Thyroid gland (tissue), 4 donors: ENCODE measurements around the gene ZNF775. TPM values are rescaled to one million over a fixed set of nuclear protein-coding genes. Genes with fewer than 3 reads are reported as not detected.
A peak's percentile ranks its signal among the peaks of the same experiment; 100 is the strongest.
"Not testable (repeated sequence)": the region's sequence is repeated elsewhere in the genome, so short reads cannot be mapped to it uniquely, and the experiment has no call there.

ENCODE experiments used
- DNase-seq, 2 donors: peaks; one replicate each; pipeline ENCODE4 v3.0.0-alpha.2; 2019
- H3K27ac ChIP-seq, 3 donors: fragments of 200-600 bp; sonication (generic); 1 replicate in 2 of 3; 2 replicates in 1 of 3; pipeline ENCODE4 v1.5.1; 2016 to 2019; ENCODE audit warnings: mild to moderate bottlenecking in 1 of 3, moderate library complexity in 1 of 3
- H3K27me3 ChIP-seq: fragments of 200-600 bp; sonication (generic); one replicate; pipeline ENCODE4 v1.5.1; 2019
- H3K36me3 ChIP-seq, 2 donors: fragments of 200-600 bp; sonication (generic); one replicate each; pipeline ENCODE4 v1.5.1; 2016 to 2019
- H3K4me1 ChIP-seq, 2 donors: fragments of 200-600 bp; sonication (generic); one replicate each; pipeline ENCODE4 v1.5.1; 2017 to 2019
- H3K4me3 ChIP-seq, 3 donors: fragments of 200-600 bp; sonication (generic); replicated peaks in 1 of 3; 1 replicate in 2 of 3; 2 replicates in 1 of 3; pipeline ENCODE4 v1.5.1; 2016; ENCODE audit warnings: mild to moderate bottlenecking in 1 of 3
- H3K9me3 ChIP-seq: fragments of 200-600 bp; sonication (generic); one replicate; pipeline ENCODE4 v1.5.1; 2017
- POLR2A ChIP-seq, 2 donors: fragments of 450-650 bp; IDR thresholded peaks; one replicate each; pipeline ENCODE4 v1.6.1; 2017; ENCODE audit warnings: antibody characterized with exemption in 2 of 2, mild to moderate bottlenecking in 2 of 2, moderate library complexity in 1 of 2
- WGBS, 2 donors: methylation state at CpG; one replicate each; pipeline ENCODE4 v1.1.5; 2017; 5-methylcytosine and 5-hydroxymethylcytosine counted together
- intact Hi-C: fragments of 100-400 bp; cut with DNase I; formaldehyde crosslinking; loops from one replicate; pipeline ENCODE4 v1.15.1; 2023
- total RNA-seq, 4 donors: library from RNA; depleted of rRNA; stranded (reverse); fragments of >200 nt; gene quantifications; one replicate each; pipeline ENCODE4 v1.2.3, GENCODE V29; 2016
- TF ChIP-seq, protein P1 (sequence below), 6 experiments: fragments of 200-600 bp in 3 of 6; fragments of 450-650 bp in 3 of 6; sonication (generic) in 3 of 6; IDR thresholded peaks; one replicate each; pipeline ENCODE4 v1.5.1; 2016 to 2019; ENCODE audit warnings: antibody characterized with exemption in 6 of 6, mild to moderate bottlenecking in 2 of 6, inconsistent platforms in 1 of 6, moderate library complexity in 1 of 6

Gene ZNF775
- total RNA-seq, 4 donors from 2014 or later: 4.3 to 7.5 (median 6.3) TPM

DNA sequence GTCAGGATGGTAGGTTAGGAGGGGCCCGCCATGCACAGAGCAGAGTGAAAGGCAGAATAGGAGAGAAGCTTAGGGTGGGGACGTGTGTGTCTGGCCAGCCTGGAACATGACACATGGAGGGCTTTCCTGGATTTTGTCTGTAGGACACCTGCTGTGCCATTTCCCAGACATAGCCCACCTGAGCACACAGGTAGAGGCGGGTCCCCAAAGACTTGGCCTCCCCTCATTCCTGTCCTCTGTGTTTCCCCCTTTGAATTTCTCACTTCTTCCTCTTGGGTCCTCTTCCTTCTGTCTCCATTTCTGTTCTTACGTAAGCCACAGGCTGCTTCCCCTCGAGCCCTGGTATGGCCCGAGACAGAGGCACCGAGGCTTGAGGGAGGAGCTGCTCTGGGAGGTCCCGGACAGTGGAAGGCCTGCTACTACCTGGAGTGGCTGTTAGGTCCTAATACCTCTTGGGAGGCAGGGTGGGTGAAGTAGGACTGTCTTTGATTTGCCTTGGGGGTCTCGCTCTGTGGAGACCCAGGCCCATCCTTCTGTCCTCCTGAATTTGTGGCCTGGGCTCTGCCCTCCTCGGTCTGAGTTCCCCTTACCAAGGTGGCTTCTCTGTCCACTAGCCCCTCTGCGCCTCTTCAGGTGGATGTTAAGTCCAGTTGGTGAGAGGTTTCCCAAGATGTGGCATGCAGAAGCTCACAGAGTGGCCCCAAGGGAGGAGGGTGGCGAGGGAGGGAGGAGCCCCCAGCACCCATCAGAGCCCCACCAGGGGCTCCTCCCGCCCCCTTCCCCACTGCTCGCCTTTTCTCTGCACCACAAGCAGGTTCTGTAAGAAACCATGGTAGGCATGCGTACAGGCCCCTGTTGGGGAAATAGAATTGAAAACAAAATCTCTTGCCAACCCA is 5.5 kb downstream of the ZNF775 start:
- H3K9me3 ChIP-seq: no peaks in the 10 kb centered on the region
- intact Hi-C loops: no loop called here
- no peaks in the 10 kb centered on the region for H3K27me3 ChIP-seq
- WGBS, 2 donors: 86 to 88% methylated on average over 15 of the region's 15 CpGs
- H3K36me3 ChIP-seq: no peaks in the 10 kb centered on the region
- DNase-seq: no peak
- peaks cover 0 to 6% of the 10 kb centered on the region in 2 donors for H3K4me1 ChIP-seq
- no peak overlapping the region for H3K4me3 ChIP-seq
- TF ChIP-seq, protein P1, sequence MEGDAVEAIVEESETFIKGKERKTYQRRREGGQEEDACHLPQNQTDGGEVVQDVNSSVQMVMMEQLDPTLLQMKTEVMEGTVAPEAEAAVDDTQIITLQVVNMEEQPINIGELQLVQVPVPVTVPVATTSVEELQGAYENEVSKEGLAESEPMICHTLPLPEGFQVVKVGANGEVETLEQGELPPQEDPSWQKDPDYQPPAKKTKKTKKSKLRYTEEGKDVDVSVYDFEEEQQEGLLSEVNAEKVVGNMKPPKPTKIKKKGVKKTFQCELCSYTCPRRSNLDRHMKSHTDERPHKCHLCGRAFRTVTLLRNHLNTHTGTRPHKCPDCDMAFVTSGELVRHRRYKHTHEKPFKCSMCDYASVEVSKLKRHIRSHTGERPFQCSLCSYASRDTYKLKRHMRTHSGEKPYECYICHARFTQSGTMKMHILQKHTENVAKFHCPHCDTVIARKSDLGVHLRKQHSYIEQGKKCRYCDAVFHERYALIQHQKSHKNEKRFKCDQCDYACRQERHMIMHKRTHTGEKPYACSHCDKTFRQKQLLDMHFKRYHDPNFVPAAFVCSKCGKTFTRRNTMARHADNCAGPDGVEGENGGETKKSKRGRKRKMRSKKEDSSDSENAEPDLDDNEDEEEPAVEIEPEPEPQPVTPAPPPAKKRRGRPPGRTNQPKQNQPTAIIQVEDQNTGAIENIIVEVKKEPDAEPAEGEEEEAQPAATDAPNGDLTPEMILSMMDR (IDR thresholded peaks at IDR 0.05): no peak
- no peak for TF ChIP-seq POLR2A (IDR thresholded peaks at IDR 0.05)
- H3K27ac ChIP-seq: no peak overlapping the region

- H3K9me3 ChIP-seq: no peaks in the 10 kb centered on the region
Observed at GRCh38 chr7:150385302-150385723, 6.2 kb downstream of the ZNF775 start.

DNA sequence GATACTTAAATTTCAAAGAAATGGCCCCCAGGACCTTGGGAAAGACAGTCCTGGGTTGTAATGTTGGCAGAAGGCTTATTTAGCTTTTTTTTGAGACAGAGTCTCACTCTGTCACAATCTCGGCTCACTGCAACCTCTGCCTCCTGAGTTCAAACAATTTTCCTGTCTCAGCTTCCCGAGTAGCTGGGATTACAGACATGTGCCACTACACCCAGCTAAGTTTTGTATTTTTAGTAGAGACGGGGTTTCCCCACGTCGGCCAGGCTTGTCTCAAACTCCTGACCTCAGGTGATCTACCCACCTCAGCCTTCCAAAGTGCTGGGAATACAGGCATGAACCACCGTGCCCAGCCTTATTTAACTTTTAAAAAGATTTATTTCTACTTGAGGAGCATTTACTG is 6.8 kb downstream of the ZNF775 start:
- H3K27ac ChIP-seq, intact Hi-C loops, DNase-seq, H3K4me1 ChIP-seq, H3K4me3 ChIP-seq, H3K36me3 ChIP-seq, H3K27me3 ChIP-seq, H3K9me3 ChIP-seq: not testable (repeated sequence)
- WGBS, 2 donors: 48 to 61% methylated on average over 6 of the region's 6 CpGs

More at GRCh38 chr7:150385302-150385723, 6.2 kb downstream of the ZNF775 start:
- TF ChIP-seq, protein P1 (IDR thresholded peaks at IDR 0.05): no peak
- no peak for TF ChIP-seq POLR2A (IDR thresholded peaks at IDR 0.05)
- Histone ChIP-seq H3K27me3 (no peaks in the 10 kb centered on the region), H3K4me1 (peaks cover 0 to under 1% of the 10 kb centered on the region in 2 donors), H3K4me3 (no peak overlapping the region), H3K27ac (no peak overlapping the region), H3K36me3 (no peaks in the 10 kb centered on the region)
- intact Hi-C loops: no loop called here
- DNase-seq: no peak
- 85 to 86% methylated on average over 14 of the region's 14 CpGs for WGBS, 2 donors

DNA sequence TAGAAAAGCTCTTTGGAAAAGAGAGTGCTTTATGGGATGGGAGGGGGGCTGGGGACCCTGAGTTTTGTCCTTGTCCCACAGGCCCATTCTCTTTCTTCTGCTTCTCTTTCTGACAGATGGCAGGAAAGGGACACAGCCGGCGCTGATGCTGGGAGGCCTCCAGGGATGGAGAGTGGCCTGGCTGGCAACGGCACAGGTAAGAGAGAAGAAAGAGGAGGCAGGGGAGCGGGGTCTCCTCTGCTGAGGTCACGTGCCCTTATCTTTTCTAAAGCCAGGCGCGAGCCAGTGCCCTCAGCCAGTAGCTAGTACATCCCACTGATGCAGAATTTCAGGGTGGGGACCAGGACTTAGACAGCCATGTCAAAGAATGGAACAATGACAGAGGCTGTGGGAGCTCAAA is 9.2 kb downstream of the ZNF775 start:
- TF ChIP-seq, protein P1 (IDR thresholded peaks at IDR 0.05): no peak
- no peak for TF ChIP-seq POLR2A (IDR thresholded peaks at IDR 0.05)
- no peak overlapping the region for H3K27ac ChIP-seq
- 82 to 95% methylated on average over 7 of the region's 7 CpGs for WGBS, 2 donors
- no peaks in the 10 kb centered on the region for H3K9me3 ChIP-seq
- DNase-seq: peak in 1 of 2 donors; percentile 0
- H3K4me3 ChIP-seq: no peak overlapping the region
- intact Hi-C loops: no loop called here
- H3K27me3 ChIP-seq: no peaks in the 10 kb centered on the region
- H3K4me1 ChIP-seq: no peaks in the 10 kb centered on the region
- no peaks in the 10 kb centered on the region for H3K36me3 ChIP-seq

DNA sequence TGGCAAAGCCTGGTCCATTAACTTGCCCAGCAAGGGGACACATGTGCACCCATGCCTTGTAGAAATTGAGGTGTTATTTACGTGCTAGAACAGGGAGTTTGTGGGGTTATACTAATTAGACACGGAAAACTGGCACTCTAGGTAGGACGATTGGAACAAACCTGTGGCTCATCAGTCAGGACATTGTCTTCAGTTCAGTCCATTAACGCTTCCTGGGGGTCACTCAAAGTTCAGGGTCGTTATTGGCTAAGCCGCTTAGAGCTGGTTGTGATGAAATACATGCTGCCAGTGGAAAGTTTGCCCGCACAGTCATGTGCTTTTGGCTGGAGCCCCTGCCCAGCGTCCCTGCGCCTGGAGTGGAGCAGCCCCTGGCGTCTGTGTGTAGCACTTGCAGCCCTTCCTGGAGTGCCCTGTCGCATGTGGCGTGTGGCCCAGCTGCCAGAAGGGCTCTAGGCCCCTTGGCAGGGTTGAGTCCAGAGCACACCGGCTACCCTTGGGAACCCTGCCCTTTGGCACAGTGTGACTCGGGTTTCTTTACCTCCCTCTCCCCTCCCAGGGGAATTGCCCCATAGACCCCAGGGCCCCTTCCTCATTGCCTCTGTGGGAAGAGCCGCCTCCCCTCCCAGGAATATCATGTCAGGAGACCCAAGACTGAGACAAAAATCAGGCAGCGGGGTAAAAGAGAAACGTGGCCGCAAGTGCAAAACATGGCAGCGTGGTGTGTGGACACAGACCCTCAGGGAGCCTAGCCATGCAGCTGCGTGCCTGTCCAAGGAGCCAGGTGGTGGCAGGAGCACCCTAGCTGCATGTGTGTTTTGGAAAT is 9.8 kb downstream of the ZNF775 start:
- Histone ChIP-seq H3K4me1 (no peaks in the 10 kb centered on the region), H3K36me3 (no peaks in the 10 kb centered on the region), H3K9me3 (no peaks in the 10 kb centered on the region), H3K4me3 (no peak overlapping the region), H3K27me3 (no peaks in the 10 kb centered on the region), H3K27ac (no peak overlapping the region)
- intact Hi-C loops: no loop called here
- DNase-seq: peak; percentile 82 to 87
- 62 to 65% methylated on average over 15 to 20 of the region's 20 CpGs for WGBS, 2 donors
- TF ChIP-seq, protein P1 (IDR thresholded peaks at IDR 0.05): peak in 5 of 6 experiments; percentile 49 to 80 (median 72)
- TF ChIP-seq POLR2A (IDR thresholded peaks at IDR 0.05): no peak
